ENCODE results near the gene HOXC11. TPM values are rescaled to one million over a fixed set of nuclear protein-coding genes. Genes with fewer than 3 reads are reported as not detected.

The HOXC11 gene
- total RNA-seq, 1 experiment from 2014 or later: 4.3 TPM

DNA sequence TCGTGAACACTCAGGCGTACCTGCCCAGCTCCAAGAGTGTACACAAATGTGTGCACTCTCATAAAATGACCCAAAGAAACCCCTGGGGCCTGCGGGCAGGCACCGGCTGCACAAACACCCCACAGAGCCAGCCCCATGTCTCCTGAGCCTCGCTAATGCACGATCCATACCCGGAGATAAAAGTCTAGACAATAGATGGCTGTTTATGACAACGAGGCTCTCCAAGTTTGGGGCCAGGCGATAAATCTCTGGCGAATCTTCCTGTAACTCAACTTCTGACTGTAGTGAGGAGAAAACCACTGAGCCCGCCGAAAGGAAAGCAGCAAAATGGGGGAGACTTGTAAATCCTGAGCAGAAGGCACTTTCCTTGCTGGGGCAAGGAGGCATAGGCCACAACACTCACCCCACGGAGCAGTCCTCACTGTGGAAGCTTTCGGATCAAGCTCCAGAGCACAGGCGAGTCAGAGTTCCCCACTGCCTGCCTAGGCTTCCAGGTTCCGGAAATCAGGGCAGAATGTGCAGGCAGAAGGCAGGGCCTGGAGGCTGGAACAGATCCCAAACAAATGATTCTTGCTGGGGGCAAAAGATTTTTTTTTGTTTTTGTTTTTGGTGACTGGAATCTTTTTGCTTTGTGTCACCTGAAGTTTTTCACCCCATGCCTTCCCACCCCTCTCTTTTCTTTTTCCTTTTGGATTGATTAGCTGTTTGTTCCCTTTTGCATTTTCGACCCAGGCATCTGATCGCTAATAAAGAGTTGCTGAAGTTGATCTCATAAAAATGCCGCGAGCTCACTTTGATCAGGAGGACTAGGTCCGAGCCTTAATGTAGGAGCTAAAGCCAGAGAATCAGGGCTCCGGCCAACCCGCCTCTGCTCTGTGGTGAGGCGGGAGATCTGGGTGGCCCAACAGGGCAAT, 4.5 kb upstream of the HOXC11 start:
- no peaks in the 10 kb centered on the region for H3K9me3 ChIP-seq (replicated peaks)
- H3K4me3 ChIP-seq: peak overlapping the region; percentile 60
- no peaks in the 10 kb centered on the region for H3K27me3 ChIP-seq (replicated peaks)
- peak in 1 of 2 experiments; percentile 70 for DNase-seq (ENCODE audit: low read depth in 1 of 2, low spot score in 2 of 2)
- peaks cover 63% of the 10 kb centered on the region for H3K4me1 ChIP-seq (replicated peaks)
- H3K36me3 ChIP-seq: peaks cover 39% of the 10 kb centered on the region
- peak overlapping the region; percentile 81 for H3K27ac ChIP-seq

DNA sequence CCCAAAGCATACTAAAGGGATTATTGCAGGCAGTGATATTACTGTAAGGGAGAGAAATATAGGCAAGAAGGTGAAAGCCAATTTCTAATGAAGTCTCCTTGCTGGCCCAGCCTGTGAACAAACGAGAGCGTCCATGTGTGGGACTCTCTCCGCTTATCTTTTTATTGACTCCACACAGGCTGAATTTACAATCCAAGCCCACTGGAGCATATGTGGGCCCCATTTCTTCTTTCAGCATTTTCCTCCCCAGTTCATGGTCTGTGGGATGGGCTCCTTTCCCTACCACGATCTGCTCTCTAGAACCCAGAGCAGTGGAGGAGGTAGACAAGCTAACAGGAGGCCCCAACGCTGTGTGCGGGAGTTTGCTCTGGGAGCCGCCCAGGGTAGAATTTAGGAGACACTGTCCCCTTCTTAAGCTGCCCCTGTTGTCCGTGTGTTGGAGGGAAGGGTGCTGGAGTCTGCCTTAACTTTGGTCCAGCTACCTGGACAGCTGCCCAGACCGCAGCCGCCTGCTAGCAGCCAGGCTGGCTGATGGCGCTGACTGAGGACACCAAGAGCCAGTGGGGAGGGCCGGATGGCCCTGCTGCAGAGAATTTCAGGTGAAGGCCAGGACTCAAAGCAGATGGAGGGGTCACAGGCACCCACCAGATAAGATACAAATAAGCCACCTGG, 3.2 kb upstream of the HOXC11 start:
- H3K36me3 ChIP-seq: peaks cover 42% of the 10 kb centered on the region
- peak overlapping the region; percentile 81 for H3K27ac ChIP-seq
- H3K27me3 ChIP-seq (replicated peaks): no peaks in the 10 kb centered on the region
- H3K4me1 ChIP-seq (replicated peaks): peaks cover 59% of the 10 kb centered on the region
- H3K9me3 ChIP-seq (replicated peaks): no peaks in the 10 kb centered on the region
- peak overlapping the region; percentile 60 for H3K4me3 ChIP-seq
- DNase-seq (ENCODE audit: low read depth in 1 of 2, low spot score in 2 of 2): peak in 1 of 2 experiments; percentile 69

DNA sequence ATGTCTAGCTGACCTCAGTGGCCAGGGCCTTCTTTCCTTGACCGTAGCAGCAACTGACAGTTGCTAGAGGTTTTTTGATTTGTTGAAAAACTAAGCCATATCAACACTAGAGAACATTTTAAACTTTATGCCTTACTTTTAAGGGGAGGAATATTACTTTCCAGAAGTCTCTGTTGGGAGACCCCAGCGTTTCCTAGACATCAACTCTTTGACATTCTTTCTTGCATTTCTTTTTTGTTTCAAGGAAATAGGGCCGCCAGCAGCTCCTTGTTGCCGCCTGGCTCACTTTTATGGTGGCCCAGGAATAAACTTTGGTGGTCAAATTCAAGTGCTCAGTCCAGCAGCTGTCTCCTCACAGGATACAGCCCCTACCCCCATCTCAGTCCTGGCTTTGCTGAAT, 2.5 kb upstream of the HOXC11 start:
- H3K27ac ChIP-seq: 0 out of 2 replicates have a peak overlapping the region, but pooled peaks have one; percentile 81
- H3K4me3 ChIP-seq: no peak overlapping the region
- peaks cover 44% of the 10 kb centered on the region for H3K36me3 ChIP-seq
- DNase-seq (ENCODE audit: low read depth in 1 of 2, low spot score in 2 of 2): peak in 1 of 2 experiments; percentile 50
- peaks cover 53% of the 10 kb centered on the region for H3K4me1 ChIP-seq (replicated peaks)
- H3K9me3 ChIP-seq (replicated peaks): no peaks in the 10 kb centered on the region
- no peaks in the 10 kb centered on the region for H3K27me3 ChIP-seq (replicated peaks)

DNA sequence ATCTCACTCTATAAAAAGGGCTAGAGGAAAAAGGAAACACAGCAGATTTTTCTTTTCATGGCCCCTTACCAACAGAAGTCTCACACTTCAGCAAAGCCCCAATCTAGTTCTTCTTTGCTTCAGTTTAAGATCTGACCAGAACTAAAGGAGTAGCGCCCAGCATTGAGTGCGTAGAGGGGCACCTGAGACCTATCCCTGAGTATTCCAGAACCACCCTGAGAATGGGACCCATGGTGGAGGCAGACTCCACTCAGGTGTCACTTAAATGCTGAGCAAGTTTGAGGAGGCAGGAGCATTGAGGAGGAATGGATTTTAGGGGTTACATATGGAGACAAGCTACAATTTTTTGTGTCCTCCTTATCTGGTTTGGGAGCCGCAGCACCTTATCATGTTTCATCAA, 1.8 kb upstream of the HOXC11 start:
- Histone ChIP-seq H3K4me3 (no peak overlapping the region), H3K4me1 (replicated peaks) (peaks cover 57% of the 10 kb centered on the region), H3K27ac (no peak overlapping the region), H3K36me3 (peaks cover 45% of the 10 kb centered on the region), H3K27me3 (replicated peaks) (no peaks in the 10 kb centered on the region), H3K9me3 (replicated peaks) (no peaks in the 10 kb centered on the region)
- no peak for DNase-seq (ENCODE audit: low read depth in 1 of 2, low spot score in 2 of 2)

DNA sequence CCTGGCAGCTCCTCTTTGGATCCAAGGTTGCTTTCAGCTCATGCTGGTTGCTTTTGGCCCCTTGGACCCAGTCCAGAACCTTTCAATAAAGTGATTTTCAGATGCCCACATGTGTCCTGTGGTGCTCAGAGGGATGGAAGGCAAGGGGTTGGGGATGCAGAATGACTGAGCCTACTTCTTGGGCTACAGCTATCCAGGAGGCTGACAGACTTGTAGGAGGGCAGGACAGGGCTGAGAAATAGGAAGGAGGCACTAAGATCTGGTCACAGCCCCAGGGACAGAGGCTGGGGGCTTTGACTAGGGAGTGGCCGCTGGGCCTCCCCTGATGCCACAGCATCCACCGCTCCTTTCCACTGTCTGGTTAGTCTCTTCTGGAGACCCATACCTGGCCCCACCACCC, 1.2 kb upstream of the HOXC11 start:
- Histone ChIP-seq H3K9me3 (replicated peaks) (no peaks in the 10 kb centered on the region), H3K27ac (peak overlapping the region; percentile 88; the same call in 1 of the 2 replicates), H3K27me3 (replicated peaks) (no peaks in the 10 kb centered on the region), H3K36me3 (peaks cover 44% of the 10 kb centered on the region), H3K4me1 (replicated peaks) (peaks cover 63% of the 10 kb centered on the region), H3K4me3 (no peak overlapping the region)
- DNase-seq (ENCODE audit: low read depth in 1 of 2, low spot score in 2 of 2): no peak

DNA sequence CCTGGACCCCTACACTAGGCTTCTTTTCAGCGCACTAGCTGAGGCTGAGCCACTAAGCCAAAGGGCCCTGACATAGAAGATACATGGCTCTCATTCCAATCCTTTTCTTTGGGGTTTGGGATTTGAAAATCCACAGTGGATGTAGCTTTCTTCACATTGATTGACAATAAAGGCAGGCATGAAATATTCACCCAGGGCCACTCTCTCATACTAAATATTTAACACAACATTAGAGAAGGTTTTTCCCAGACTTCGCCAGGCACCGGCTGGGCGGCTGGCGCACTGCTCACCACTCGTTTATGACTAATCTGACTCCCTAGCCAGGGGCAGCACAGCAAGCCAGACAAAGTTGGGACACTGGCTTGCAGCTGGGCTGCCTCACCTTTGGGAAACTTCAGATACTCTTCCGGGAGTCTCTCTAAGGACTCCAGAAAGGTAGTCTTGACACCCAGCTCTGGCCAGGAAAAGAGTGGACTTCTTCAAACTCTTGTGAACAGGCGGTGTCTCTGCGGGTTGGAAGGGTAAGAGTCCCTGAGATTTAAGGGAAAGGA, 699 bp upstream of the HOXC11 start:
- Histone ChIP-seq H3K27ac (peak overlapping the region; percentile 88), H3K27me3 (replicated peaks) (no peaks in the 10 kb centered on the region), H3K4me3 (peak overlapping the region; percentile 50), H3K36me3 (peaks cover 41% of the 10 kb centered on the region), H3K4me1 (replicated peaks) (peaks cover 68% of the 10 kb centered on the region), H3K9me3 (replicated peaks) (no peaks in the 10 kb centered on the region)
- peak in 1 of 2 experiments; percentile 82 for DNase-seq (ENCODE audit: low read depth in 1 of 2, low spot score in 2 of 2)

DNA sequence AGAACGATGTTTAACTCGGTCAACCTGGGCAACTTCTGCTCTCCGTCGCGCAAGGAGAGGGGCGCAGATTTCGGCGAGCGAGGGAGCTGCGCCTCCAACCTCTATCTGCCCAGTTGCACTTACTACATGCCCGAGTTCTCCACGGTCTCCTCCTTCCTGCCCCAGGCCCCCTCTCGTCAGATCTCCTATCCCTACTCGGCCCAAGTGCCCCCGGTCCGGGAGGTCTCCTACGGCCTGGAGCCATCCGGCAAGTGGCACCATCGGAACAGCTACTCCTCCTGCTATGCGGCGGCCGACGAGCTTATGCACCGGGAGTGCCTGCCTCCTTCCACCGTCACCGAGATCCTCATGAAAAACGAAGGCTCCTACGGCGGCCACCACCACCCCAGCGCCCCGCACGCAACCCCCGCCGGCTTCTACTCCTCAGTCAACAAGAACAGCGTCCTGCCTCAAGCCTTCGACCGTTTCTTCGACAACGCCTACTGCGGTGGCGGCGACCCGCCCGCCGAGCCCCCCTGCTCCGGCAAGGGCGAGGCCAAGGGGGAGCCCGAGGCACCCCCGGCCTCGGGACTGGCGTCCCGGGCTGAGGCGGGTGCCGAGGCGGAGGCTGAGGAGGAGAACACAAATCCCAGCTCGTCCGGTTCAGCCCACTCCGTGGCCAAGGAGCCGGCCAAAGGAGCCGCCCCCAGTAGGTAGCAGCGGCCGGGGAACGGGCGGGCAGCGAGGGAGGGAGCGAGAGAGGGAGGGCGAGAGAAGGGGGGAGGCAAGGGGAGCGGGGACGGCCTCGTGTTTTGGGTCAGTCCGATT, 513 bp downstream of the HOXC11 start:
- Histone ChIP-seq H3K27ac (peak overlapping the region; percentile 88), H3K9me3 (replicated peaks) (no peaks in the 10 kb centered on the region), H3K36me3 (peaks cover 34% of the 10 kb centered on the region), H3K27me3 (replicated peaks) (no peaks in the 10 kb centered on the region), H3K4me3 (peak overlapping the region; percentile 50), H3K4me1 (replicated peaks) (peaks cover 75% of the 10 kb centered on the region)
- peak in 1 of 2 experiments; percentile 73 for DNase-seq (ENCODE audit: low read depth in 1 of 2, low spot score in 2 of 2)

DNA sequence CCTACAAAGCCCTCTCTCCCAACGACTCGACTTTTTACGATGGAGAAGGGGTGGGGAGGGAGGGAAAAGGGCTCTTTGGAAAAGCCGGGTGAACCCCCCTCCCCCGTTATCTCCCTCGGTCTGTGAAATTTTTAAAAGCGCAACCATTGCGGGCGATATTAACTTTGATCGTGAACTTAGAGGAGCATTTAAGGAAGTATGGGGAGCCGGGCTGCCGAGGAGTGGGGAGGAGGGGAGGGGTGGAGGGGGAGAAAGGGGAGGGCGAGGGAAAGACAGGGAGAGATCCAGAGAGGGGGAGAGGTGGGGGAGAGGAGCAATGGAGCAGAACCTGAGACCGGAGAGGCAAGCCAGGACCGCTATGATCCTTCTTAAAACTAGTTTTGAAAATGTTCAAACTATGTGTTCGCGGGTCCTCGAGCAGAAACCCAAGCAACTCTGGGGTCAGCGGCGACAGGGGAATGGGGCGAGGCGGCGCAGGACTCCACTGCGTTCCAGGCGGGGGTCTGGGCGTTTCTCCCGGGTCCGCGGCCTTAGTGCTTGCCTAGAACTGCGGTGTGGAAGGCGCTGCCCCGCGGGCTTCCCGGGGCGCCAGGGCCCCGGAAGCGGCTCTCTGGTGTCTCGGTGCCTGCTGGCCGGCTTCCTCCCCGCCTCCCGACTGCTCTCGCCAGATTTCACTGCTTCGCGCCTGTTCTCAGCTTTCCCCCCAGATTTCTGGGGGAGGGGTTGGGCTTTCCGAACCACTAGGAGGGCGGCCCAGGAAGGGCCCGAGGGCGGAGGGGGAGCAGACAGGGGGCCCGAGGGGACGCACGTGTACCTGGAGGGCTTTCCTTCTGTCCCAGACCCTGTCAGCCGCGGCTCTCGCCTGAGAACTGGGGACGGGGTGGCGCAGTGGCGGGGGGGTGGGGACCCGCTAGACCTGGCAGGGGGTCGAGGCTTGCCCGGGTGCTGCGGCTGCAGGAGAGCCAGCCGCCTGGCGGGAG, 1.4 kb downstream of the HOXC11 start, which contains the start of gene HOTAIR:
Gene HOTAIR, minus strand, starts transcription at position 871 of the 980 bp plus-strand sequence.
- H3K9me3 ChIP-seq (replicated peaks): no peaks in the 10 kb centered on the region
- peaks cover 75% of the 10 kb centered on the region for H3K4me1 ChIP-seq (replicated peaks)
- H3K27me3 ChIP-seq (replicated peaks): no peaks in the 10 kb centered on the region
- DNase-seq (ENCODE audit: low read depth in 1 of 2, low spot score in 2 of 2): peak; percentile 72 to 83
- H3K4me3 ChIP-seq: peak within 1 kb of the TSS; percentile 50
- peaks cover 34% of the 10 kb centered on the region for H3K36me3 ChIP-seq
- H3K27ac ChIP-seq: peak within 1 kb of the TSS; percentile 88

DNA sequence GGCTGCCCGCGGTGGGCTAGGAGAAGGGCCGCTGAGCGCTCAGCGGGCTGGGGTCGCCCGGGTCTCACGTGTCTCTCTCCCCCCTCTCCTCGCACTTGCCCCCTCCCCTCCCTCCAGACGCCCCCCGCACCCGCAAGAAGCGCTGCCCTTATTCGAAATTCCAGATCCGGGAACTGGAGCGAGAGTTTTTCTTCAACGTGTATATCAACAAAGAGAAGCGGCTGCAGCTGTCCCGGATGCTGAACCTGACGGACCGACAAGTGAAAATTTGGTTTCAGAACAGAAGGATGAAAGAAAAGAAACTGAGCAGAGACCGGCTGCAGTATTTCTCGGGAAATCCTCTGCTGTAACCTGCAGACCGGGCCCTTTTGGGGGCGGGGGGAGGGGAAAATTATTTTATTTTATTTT, 2.1 kb downstream of the HOXC11 start:
- Histone ChIP-seq H3K27ac (peak overlapping the region; percentile 88), H3K4me3 (peak overlapping the region; percentile 50), H3K4me1 (replicated peaks) (peaks cover 75% of the 10 kb centered on the region), H3K9me3 (replicated peaks) (no peaks in the 10 kb centered on the region), H3K36me3 (peaks cover 30% of the 10 kb centered on the region), H3K27me3 (replicated peaks) (no peaks in the 10 kb centered on the region)
- DNase-seq (ENCODE audit: low read depth in 1 of 2, low spot score in 2 of 2): no peak

DNA sequence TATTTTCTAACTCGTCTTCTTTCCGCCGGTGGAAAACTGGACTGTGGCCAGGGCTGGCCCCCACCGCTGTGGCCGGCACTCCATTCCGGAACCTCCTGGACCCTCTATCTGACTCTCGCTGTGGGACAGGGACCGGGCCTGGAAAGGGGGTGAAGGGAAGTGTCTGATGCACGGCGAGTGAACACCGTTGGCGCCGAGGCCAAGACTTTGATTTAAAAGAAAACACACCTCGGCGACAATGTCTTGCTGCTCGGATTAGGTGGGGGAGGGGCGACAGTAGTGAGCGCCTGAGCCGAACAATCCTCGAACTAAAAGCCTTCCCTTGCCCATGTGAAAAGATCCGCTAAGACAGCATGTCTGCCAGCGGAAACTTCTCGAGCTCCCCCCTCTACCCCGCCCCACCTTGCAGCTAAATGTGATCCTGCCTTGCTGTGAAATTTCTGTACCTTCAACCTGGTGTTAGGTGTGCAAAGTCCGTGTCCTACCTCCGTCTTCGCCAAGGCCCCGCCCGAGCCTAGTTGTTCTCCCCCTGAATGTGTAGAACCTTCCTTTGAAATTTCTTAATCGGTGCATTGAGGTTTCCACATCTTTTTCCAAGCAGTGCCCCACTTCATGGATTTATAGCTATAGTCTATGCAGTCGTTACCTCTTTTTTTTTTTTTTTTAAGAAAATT, 2.7 kb downstream of the HOXC11 start:
- Histone ChIP-seq H3K27ac (peak overlapping the region; percentile 88), H3K4me3 (peak overlapping the region; percentile 50)

DNA sequence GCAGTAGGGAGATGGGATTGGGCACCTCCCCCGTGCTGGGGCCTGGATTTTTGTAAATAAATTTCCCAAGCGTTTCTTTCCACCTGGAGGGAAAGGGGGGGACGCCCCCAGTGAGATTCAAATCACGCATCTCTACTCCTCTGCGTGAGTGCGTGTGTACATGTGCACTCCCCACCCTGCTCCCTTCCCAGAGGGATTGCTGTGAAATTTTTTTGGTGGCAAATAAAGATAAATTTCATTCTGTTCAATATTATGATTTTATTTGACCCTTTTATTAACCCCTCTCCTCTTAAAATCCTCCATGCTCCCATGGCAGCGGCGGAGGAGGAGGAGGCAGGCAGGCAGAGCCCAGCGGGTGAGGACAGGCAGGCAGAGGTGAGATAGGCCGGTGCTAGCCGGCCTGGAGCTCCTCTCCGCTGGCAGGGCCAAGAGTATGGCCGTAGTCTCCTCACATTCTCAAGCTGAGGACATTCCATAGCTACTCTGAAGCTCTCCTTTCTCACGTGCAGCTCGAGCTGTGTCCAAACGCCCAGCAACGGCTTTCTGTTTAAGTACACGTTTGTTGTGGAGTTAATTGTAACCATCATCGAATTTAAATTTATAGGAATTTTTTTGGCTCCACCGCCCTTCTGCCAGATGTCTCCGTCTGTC, 3.4 kb downstream of the HOXC11 start:
- peaks cover 66% of the 10 kb centered on the region for H3K4me1 ChIP-seq (replicated peaks)
- 0 out of 2 replicates have a peak overlapping the region, but pooled peaks have one; percentile 11 for H3K4me3 ChIP-seq
- H3K27ac ChIP-seq: peak overlapping the region; percentile 66
- no peaks in the 10 kb centered on the region for H3K9me3 ChIP-seq (replicated peaks)
- H3K36me3 ChIP-seq: peaks cover 22% of the 10 kb centered on the region
- no peaks in the 10 kb centered on the region for H3K27me3 ChIP-seq (replicated peaks)
- peak in 1 of 2 experiments; percentile 78 for DNase-seq (ENCODE audit: low read depth in 1 of 2, low spot score in 2 of 2)

More for the DNA sequence above, 2.7 kb downstream of the HOXC11 start:
- peak in 1 of 2 experiments; percentile 60 for DNase-seq (ENCODE audit: low read depth in 1 of 2, low spot score in 2 of 2)
- Histone ChIP-seq H3K4me1 (replicated peaks) (peaks cover 73% of the 10 kb centered on the region), H3K36me3 (peaks cover 29% of the 10 kb centered on the region), H3K27me3 (replicated peaks) (no peaks in the 10 kb centered on the region), H3K9me3 (replicated peaks) (no peaks in the 10 kb centered on the region)

All from SJSA1 (cell line).